Activated effector memory CD4-positive, alpha-beta T cell treated with Interleukin-2 at 50 U/mL for 16 hours (primary cell): ENCODE results near the gene LRRC32.

Source experiments
- DNase-seq: peaks from one replicate; pipeline ENCODE4 v3.0.0-alpha.2; 2020

The LRRC32 gene, protein sequence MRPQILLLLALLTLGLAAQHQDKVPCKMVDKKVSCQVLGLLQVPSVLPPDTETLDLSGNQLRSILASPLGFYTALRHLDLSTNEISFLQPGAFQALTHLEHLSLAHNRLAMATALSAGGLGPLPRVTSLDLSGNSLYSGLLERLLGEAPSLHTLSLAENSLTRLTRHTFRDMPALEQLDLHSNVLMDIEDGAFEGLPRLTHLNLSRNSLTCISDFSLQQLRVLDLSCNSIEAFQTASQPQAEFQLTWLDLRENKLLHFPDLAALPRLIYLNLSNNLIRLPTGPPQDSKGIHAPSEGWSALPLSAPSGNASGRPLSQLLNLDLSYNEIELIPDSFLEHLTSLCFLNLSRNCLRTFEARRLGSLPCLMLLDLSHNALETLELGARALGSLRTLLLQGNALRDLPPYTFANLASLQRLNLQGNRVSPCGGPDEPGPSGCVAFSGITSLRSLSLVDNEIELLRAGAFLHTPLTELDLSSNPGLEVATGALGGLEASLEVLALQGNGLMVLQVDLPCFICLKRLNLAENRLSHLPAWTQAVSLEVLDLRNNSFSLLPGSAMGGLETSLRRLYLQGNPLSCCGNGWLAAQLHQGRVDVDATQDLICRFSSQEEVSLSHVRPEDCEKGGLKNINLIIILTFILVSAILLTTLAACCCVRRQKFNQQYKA

DNA sequence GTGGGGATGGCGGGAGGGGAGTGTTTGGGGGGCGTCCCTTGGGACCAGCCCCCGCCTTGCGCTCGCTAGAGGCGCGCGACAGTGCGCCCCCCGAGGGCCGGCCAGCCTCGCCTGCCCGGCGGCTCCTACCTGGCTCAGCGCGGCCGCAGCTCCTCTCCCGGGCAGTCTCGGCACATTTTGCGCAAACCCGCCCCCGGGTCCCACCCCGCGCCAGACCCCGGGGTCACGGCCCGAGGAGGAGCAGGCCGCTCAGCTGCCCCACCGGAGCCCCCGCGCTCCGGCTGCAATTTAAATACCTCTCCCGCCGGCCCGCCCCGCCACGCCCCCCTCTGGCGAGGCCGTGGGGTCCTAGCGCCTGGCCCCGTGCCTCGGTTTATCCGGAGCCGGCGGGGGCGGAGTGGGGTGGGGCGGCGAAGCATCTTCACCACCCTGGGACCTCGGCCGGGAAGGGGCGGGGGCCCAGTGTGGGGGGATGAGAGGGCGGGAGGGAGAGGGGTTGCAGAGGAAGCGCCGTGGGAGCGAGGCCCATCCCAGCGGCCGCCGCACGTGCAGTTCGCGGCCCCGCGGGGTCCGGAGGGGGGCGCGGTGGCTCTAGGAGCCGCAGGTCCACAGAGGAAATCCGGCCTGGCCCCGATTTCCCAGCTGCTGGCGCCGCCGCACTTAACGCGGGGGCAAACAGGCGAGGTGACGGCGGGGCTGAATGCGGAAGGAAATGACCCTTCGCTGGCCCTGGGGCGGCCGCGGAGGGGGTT lies at the start of gene LRRC32:
LRRC32 (minus strand) TSS at position 263 of the 752 bp plus-strand sequence. CDS start 4,793 bp downstream, outside the sequence.
- DNase-seq: no peak

DNA sequence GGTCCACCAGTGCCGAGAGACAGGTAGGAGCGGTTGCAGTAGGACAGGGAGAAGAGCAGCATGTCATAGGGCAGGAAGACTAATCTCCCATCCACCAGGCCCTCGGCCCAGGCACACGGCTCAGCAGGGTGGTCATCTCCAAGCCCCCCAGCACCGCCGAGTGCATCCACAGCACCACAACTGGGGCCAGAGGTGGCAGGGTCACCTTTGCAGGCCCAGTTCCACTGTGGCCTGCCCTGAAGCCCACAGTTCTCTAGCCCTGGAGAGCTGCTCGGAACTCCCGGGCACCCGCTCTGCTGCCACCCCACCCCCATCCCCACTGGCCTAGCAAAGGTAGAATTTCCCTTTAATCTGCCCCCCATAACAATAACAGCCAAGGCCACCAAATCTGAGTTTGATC lies 49.1 kb upstream of the LRRC32 start:
- no peak for DNase-seq

DNA sequence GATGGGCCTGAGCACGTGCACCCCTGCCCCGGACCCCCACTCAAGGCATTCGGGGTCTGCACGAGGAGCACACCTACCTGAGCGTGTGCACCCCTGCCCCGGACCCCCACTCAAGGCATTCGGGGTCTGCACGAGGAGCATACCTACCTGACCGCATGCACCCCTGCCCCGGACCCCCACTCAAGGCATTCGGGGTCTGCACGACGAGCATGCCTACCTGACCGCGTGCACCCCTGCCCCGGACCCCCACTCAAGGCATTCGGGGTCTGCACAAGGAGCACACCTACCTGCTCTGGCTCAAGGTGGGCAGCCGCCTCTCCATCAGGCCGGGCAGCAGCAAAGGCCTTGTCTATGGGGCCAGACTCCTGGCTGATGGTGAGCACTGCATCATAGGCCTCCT lies 48.7 kb upstream of the LRRC32 start:
- DNase-seq: no peak

DNA sequence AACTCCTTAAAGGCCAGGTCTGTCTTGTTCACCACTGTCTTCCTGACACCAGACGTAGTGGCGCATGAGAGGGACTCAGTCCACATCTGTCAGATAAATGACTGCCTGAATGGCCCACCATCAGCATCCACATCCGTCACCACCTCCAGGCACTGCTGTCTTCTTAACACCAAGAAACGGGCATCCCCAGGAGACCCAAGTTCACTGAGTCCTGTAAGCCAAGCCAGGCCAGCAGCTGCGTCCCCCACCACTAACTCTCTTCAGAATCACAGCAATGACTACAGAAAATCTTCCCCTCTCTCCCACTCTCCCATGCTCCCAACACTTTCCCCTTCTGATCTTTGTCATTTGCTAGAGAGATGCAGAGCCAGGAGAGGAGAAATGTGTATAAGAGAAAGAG lies 47.3 kb upstream of the LRRC32 start:
- DNase-seq: no peak

DNA sequence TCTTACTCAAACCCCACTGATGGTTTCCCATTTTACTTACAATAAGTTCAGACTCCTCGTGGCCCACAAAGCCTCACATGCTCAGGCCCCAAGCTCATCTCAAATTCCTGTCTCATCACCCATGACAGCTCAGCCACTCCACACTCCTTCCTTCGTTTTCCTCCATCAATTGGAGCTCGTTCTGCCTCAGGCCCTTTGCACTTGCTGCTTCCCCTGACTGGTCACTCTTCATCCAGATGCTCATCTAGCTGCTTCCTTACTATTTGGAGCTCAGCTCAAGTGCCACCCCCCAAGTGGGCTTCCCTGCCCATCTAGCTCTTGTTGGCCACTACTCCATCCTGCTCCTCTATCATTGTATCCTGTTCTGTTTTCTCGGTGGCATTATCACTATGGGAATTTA lies 46.8 kb upstream of the LRRC32 start:
- DNase-seq: no peak

DNA sequence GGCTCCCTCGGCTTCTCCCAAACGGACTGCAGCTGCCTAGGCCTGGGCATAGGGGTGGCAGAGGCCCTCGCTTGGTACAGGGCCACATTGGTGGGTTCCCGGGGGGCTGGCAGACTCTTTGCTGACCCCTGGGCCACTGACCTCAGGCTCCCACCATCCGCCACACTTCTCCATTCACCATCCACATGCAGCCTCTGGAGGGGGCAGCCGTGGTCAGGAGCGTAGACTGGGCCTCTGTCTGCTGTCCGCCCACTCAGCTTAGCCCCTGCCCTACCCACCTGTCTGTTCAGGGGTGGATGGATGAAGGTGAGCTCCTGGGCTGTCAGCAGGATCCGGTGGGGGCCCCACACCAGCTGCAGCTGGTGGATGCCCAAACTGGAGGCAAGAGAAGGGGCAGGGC lies 45.7 kb upstream of the LRRC32 start:
- no peak for DNase-seq

DNA sequence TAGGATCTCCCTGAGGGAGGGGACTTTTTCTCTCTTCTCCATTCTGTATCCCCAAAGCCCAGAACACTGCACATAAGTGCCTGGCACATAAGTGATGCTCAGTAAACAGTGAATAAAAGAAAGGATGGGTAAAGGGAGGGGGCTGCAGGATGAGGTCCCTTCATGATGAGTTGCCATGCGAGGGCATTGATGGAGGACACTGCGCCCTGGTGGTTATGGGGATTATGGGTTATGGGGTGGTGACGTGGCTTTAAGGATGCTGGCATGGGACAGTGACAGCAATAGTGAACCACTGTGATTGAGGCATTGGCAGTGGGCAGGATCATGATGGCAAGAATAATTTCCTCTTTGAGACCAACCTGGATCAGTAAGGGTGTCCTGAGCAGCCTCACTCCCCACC lies 43.9 kb upstream of the LRRC32 start:
- DNase-seq: no peak

DNA sequence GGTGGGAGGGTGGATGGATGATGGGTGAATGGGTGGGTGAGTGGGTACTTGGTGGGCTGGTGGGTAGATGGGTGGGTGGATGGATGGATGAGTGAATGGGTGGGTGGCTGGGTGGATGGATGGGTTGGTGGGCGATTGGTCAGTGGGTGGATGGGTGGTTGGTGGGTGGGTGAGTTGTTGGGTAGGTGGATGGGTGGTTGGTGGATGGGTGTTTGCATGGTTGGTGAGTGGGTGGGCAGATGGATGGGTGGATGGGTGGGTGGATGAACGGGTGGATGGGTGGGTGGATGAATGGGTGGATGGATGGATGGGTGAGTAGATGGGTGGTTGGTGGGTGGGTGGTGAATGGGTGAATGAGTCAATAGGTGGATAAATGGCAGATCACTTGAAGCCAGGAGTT lies 43.0 kb upstream of the LRRC32 start:
- no peak for DNase-seq

DNA sequence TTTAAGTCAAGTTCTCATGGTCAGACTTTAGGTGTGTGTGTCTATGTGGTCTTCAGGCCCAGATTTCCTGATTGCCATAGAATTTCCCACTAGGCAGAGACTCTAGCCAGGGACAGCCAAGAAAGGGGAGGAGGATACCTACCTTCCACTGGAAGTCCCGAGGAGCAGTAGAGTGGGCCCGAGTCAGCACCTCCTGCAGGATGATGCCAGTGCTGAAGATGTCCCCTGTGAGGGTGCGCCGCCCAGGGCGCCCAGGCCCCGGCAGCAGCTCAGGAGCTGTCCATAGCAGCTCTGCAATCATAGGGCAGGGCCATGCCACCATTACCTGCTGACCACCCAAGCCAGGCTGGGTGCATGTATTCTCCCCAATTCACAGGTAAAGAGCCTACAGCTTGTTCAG lies 41.6 kb upstream of the LRRC32 start:
- DNase-seq: no peak

DNA sequence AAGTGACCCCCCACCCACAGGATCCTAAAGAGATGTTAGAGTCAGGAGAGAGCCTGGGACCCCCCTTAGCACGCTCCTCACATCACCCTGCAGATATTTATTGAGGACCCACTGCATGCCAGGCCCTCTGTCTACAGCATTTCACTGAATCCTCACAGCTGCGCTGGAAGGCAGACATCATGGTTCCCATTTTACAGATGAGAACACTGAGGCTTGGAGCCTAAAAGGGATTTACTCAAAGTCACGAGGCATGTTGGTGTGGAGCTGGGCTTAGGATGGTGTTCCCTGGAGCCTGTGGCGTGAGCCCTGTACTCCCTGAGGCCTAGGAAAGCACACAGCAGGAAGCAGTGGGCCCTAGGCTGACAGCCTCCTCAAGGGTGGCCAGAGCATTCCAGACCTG lies 39.2 kb upstream of the LRRC32 start:
- DNase-seq: no peak

DNA sequence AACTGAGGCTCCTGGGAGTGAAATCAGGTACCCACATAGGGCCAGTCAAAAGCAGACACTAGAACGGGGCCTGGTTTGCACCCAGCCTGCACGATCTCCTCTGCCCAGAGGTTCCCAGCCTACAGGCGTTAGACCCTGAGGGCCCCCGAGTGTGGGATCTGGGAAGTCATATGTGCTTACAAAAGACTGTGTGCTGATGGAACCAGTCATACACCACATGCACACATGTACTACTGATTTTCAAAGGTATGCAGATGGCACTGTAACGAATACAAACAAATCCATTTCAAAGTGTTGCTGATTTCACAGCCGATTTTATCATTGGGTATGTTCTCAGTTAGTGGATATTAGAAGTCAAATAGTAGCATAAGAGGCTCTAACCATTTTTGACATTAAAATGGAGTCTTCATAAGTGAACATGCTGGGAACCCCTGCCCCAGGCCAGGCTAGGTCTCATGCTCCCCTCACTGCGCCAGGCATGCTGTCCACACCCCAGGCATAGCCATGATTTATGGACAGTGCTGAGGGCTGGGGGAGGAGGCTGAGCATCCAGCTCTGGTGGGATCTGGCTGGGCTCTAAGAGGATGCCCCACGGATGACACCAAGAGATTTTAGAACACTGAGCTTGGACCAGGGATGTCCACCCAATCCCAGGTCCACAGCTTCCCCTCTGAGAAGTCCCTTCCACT lies 38.6 kb upstream of the LRRC32 start:
- no peak for DNase-seq

DNA sequence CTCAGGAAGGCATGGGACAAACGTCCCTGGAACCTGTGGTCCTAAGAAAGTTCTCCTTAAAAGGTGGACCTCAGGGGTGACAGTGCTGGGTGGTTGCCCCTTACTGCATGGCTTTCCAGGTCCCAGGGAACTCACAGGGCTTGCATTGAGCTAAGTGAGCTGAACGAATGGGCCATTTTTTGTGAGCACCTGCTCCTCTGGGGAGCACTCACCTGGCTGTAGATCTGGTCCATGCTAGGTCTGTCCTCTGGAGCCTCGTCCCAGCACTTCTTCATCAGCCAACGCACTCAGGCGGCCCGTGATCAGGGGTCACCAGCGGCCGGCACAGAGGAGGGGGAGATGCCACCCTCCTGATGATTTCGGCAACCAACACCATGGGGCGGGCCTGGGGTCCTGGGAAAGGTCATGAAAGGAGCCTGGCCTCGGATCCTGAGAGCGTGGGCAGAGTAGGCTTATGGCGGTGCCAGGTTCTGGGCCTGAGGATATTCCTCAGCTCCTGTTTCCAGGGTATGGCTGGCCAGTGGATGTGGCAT lies 36.8 kb upstream of the LRRC32 start:
- no peak for DNase-seq

DNA sequence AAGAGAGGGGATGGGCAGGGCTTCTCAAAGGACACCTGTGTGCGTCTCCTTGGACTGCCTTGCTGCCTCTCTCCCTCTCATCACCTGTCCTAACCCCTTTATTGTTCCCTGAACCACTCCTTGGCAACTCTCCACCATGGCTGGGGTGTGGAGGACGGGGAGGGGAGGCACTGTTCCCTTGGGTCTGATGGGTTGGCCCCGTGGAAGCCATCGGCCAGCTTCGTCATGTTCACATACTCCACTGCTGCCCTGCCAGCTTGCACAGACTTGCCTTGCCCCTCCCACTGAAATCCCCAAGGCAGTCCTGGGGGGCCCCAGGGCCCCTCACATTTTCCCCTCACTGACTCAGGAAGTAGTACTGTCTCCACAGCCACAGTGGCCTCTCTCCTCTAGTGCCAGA lies 36.1 kb upstream of the LRRC32 start:
- DNase-seq: no peak

DNA sequence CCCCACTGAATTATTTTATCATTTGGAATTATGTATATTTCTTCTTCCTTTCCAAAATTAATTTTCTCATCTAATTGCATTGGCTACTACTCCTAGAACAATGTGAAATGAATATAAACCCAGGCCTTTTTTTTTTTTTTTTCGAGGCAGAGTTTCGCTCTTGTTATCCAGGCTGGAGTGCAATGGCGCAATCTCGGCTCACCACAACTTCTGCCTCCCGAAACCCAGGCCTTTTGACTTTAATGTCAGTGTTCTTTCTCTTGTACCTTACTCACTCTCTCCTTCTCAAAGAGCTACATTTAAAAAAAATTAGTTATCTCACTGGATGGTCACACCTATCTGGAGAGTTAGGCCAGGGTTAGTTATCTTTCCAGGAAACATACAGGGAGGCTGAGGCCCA lies 35.3 kb upstream of the LRRC32 start:
- DNase-seq: no peak

DNA sequence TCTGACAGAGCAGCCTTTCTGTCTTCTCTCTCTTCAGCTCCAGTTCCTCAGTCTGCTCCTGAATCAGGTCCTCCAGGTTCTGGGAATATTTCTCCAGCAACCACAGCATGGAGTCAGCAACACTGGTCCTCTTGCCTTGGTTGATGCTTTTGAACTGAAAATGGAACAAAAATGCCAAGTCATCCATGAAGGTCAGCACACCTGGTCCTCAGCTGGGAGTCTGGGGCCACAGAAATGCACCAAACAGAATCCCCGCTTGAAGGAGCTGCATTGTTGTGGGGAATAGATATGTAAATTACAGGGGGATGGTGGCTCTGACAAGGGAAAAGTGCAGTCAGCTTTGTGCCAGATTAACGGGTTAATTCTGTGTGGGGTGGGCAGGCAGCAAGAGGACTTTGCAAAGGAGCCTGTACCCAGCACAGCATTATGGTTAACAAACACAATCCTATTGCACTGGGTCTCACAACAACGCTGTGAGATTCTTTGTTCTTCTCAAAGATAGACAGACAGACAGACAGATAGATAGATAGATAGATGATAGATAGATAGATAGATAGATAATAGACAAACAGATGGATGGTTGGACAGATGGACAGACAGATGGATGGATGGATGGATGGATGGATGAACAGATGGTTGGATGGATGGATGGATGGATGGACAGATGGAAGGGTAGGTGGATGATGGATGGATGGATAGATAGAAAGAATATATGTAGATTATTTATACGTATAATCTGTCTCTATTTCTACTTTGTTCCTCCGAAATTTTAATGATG lies 33.8 kb upstream of the LRRC32 start:
- DNase-seq: no peak

DNA sequence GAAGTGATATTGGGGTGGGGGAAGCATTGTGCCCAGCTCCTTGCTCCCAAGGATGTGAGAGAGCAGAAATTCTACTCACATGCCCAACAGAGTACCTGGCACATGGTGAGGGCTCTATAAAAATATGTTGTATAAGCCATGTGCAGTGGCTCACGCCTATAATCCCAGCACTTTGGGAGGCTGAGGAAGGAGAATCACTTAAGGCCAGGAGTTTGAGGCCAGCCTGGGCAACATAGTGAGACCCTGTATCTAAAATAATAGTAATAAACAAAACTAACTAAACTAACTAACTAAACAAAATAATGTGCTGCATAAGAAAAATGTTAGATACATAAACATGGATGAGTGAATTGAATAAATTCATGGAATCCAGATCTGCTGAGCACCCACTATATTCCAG lies 33.2 kb upstream of the LRRC32 start:
- DNase-seq: no peak

DNA sequence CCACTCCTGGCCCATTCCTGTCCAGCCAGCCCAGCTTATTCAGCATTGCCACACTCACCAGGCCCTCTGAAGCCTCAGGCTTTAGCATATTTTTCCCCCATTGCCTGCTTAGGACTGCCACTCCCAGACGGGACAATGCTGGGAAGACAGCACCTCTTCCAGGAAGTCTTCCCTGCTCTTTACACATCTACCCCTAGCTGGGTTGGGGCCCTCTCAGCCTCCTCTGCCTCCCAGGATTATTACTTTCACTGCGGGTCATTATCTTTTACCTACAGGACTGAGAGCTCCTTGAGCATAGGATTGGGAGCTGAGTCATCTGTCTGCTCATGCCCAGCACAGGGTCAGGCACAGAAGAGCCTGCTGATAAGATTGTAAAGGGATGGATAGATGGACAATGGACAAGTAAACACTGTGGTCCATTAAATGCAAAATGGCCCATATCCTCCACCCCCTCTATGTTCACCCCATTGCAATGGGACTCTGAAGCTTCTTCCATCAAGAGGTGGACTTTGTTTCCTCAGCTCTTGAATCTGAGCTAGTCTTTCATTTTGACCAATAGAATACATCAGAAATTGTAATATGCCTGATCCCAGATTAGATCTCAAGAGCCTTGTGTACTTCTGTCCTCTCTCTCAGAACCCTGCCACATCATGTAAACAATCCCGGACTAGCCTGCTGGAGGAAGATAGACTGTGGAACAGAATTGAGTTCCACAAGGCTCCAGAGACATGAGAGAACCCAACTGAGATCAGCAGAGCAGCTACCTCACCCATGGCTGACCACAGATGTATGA lies 32.0 kb upstream of the LRRC32 start:
- DNase-seq: no peak

DNA sequence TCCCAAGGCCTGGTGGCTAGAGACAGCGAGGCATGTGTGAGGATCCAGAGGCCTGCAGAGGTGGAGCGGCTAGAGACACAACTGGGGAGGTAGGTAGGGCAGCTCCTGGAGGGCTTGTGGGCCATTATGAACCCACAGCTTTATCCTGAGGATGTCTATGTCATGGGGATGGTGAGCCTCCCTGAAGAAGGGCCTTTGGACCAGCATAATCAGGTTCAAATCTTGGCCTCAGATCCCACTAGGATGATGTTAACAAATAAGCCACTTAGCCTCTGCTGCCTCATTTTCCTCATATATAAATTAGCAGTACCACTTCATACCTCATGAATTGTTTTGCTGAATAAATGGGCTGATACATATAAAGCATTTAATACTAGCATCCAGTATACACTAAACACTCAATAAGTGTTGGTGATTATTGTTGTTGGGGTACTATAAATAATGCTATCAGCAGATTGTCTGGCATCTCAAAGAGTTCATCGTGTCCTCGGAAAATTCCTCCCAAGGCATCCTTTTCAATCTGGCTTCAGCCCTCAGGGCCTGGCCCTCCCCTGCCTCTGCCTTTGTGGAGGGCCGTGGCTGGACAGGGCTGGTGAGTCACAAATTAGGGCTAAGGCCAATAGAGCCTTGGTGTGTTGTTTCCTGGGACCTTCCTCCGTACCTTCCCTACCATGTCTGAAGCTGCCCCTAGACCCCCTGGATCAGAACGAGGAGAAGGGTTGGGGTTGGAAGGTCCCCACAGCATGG lies 30.9 kb upstream of the LRRC32 start:
- no peak for DNase-seq

DNA sequence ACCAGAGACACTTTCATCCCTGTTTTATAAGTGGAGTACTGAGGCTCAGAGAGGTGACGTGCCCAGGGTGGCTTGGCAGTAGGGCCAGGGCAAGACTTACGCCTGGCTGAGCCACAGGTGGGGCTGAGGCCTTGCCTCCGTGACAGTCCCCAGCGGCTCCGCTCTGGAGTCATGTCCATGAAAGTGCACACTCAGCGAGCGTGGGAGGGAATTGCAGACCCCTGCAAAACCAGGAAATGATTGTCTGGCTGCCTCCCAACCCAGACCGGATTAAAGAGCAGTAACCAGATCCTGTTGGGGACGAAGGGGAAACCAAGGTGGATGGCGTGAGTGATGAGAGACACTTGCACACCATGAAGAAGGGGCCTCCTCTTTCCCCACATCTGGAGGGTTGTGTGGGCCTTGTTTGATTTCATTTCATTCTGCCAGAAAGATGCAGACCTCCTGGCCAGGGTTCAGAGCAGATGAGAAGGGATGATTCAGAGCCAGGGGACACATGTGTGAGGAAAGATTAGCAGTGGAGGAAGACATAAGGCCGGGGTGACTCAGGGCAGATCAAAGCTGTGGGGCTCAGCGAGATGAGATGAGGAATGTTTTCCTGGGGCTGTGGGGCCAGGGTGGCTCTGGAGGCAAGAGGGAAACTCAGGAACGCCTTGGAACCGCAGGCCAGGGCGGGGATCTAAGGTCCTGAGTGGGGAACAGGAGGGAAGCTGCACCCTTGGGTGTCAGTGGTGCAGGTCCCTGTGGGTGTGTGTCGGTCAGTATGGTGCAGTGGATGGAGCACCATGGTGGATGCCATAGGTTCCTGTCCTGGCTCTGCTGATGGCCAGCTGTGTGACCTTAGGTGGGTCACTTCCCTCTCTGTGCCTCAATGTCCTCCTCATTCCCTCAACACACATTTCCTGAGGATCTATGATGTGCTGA lies 29.9 kb upstream of the LRRC32 start:
- DNase-seq: no peak
